Neutrophil (primary cell): ENCODE data around the gene ECI1.

Experiments
- H3K27ac ChIP-seq: fragments of 200-600 bp; sonication (generic); 2 replicates; pipeline ENCODE4 v1.5.1; 2016; ENCODE audit warnings: mild to moderate bottlenecking, moderate library complexity
- H3K27me3 ChIP-seq: fragments of 200-600 bp; sonication (generic); 2 replicates; pipeline ENCODE4 v1.6.0; 2016; ENCODE audit warnings: mild to moderate bottlenecking
- H3K36me3 ChIP-seq: fragments of 200-600 bp; sonication (generic); 2 replicates; pipeline ENCODE4 v1.5.1; 2017
- H3K4me1 ChIP-seq, 2 experiments: fragments of 200-600 bp in 1 of 2; sonication (generic) in 1 of 2; 1 replicate in 1 of 2; 2 replicates in 1 of 2; pipeline versions ENCODE4 v1.5.1 to v1.6.1; 2013 to 2016; ENCODE audit warnings: low read depth in 1 of 2, low read length in 1 of 2, mild to moderate bottlenecking in 1 of 2, moderate library complexity in 1 of 2; ENCODE audit not compliant: control insufficient read depth in 1 of 2, insufficient read depth in 1 of 2
- H3K4me3 ChIP-seq, 2 experiments: fragments of 200-600 bp in 1 of 2; sonication (generic) in 1 of 2; 1 replicate in 1 of 2; 2 replicates in 1 of 2; pipeline ENCODE4 v1.5.1; 2013 to 2016; ENCODE audit warnings: low read depth in 1 of 2, low read length in 1 of 2, mild to moderate bottlenecking in 1 of 2, moderate library complexity in 1 of 2
- H3K9me3 ChIP-seq: fragments of 200-600 bp; sonication (generic); 2 replicates; pipeline ENCODE4 v1.5.1; 2016
- TF ChIP-seq, protein P1 (sequence below): fragments of 200-600 bp; sonication (generic); IDR thresholded peaks from 2 replicates; pipeline ENCODE4 v1.5.1; 2016; ENCODE audit warnings: antibody characterized with exemption

ECI1 gene

DNA sequence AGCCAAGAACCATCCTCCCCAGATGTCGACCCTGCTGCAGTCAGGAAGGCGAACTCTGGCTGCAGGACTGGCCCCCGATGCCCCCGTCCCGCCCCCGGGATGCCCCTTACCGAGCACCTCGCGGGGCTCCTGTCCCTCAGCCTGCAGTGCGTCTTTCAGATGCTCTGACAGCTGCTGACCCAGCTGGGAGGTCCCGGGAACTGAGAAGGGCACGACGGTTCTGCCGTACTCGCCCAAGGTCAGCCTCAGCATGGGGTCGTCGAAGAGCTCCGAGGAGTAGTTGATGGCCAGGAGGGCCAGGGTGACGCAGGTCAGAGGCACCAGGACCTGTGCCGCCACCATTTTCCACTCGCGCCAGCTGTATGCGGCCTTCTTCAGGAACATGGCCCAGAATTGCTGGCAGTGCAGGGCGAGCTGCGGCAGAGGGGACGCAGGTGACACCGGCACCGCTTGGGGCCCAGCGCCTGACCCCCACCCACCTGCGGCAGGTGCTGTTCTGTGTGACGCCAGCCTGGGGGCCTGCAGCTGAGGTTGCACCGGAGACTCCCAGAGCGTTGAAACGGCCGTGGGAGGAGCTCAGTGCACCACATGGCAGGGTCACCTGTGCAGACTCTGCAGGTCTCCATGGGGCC lies 36.6 kb upstream of the ECI1 start:
- Histone ChIP-seq H3K27ac (no peak overlapping the region), H3K27me3 (no peaks in the 10 kb centered on the region), H3K36me3 (no peaks in the 10 kb centered on the region), H3K4me3 (no peak overlapping the region), H3K4me1 (no peaks in the 10 kb centered on the region), H3K9me3 (no peaks in the 10 kb centered on the region)
- TF ChIP-seq, protein P1, sequence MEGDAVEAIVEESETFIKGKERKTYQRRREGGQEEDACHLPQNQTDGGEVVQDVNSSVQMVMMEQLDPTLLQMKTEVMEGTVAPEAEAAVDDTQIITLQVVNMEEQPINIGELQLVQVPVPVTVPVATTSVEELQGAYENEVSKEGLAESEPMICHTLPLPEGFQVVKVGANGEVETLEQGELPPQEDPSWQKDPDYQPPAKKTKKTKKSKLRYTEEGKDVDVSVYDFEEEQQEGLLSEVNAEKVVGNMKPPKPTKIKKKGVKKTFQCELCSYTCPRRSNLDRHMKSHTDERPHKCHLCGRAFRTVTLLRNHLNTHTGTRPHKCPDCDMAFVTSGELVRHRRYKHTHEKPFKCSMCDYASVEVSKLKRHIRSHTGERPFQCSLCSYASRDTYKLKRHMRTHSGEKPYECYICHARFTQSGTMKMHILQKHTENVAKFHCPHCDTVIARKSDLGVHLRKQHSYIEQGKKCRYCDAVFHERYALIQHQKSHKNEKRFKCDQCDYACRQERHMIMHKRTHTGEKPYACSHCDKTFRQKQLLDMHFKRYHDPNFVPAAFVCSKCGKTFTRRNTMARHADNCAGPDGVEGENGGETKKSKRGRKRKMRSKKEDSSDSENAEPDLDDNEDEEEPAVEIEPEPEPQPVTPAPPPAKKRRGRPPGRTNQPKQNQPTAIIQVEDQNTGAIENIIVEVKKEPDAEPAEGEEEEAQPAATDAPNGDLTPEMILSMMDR = no peak

DNA sequence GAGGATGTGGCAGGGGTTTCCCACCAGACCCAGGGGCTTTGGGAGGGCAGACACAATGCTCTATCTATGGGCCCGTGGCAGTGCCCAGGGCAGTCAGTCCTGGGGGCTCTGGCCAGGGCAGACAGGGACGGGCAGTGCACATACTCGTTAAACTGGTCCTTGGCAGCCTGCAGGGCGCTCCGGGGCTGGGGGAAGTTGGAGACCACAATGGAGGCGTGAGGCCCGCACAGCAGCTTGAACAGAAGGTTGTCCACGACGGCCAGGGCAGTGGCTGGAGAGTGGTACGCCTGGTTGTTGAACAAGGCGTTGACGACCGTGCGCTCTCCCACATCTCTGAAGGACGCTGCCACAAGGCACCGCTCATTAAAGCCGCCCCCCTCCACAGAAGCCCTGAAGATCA lies 35.2 kb upstream of the ECI1 start:
- TF ChIP-seq, protein P1 = no peak
- no peaks in the 10 kb centered on the region for H3K9me3 ChIP-seq
- H3K4me1 ChIP-seq = no peaks in the 10 kb centered on the region
- no peaks in the 10 kb centered on the region for H3K27me3 ChIP-seq
- no peak overlapping the region for H3K4me3 ChIP-seq
- no peaks in the 10 kb centered on the region for H3K36me3 ChIP-seq
- no peak overlapping the region for H3K27ac ChIP-seq

- no peak overlapping the region for H3K4me3 ChIP-seq
- no peaks in the 10 kb centered on the region for H3K9me3 ChIP-seq
- H3K36me3 ChIP-seq = no peaks in the 10 kb centered on the region
- no peaks in the 10 kb centered on the region for H3K27me3 ChIP-seq
- no peaks in the 10 kb centered on the region for H3K4me1 ChIP-seq
- H3K27ac ChIP-seq = no peak overlapping the region
- TF ChIP-seq, protein P1 = no peak
Measured at GRCh38 chr16:2285731-2286191, 34.4 kb upstream of the ECI1 start.

- Histone ChIP-seq H3K27me3 (no peaks in the 10 kb centered on the region), H3K4me1 (no peaks in the 10 kb centered on the region), H3K4me3 (no peak overlapping the region), H3K36me3 (no peaks in the 10 kb centered on the region), H3K9me3 (no peaks in the 10 kb centered on the region), H3K27ac (no peak overlapping the region)
- TF ChIP-seq, protein P1 = no peak
Measured at GRCh38 chr16:2284797-2285576, 33.6 kb upstream of the ECI1 start.

- Histone ChIP-seq H3K27me3 (no peaks in the 10 kb centered on the region), H3K27ac (no peak overlapping the region), H3K4me3 (no peak overlapping the region), H3K4me1 (no peaks in the 10 kb centered on the region), H3K36me3 (no peaks in the 10 kb centered on the region), H3K9me3 (no peaks in the 10 kb centered on the region)
- TF ChIP-seq, protein P1 = no peak
Measured at GRCh38 chr16:2284001-2284770, 32.8 kb upstream of the ECI1 start.
